HCEC 1CT (cell line): ENCODE measurements around the gene ANGPTL2.

Experiments used
- DNase-seq: peaks from one replicate; pipeline ENCODE4 v3.0.0-alpha.2; 2017

Gene ANGPTL2

DNA sequence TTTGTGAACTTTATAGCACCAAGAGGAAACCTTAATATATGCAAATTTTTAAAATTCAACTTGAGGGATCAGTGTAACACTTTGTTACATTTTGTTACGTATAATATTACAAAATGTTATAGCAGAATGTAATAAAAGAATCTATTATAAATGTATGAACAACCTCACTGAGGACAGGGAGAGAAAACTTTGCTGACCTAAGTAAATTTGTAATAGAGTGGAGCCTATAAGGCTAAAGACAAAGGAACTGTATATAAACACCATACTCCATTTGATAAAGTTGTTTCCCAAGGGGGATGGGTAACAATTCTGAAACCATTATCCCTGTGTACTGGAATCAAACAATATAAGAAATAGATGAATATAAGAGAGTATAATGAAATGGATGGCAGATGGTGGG lies 77.3 kb downstream of the ANGPTL2 start:
- DNase-seq, result no peak

DNA sequence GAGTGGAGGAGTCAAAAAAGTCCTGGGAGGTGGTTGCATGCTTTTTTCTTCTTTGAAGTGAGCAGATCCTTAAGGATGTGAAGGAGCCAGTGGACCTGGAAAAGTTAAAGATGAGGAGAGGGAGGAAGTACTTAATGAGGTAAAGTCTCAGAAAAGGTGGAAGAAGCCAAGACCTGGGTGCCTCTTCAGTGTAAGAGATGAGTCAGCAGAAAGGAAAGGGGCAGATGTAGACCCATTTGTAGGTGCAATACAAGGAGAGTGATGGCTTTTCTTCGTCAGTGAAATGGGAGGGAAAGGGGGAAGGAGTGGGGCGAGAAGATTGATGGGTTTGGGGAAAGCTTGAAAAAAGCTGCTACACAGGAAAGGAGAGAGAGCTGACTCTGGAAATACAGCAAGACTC lies 82.9 kb downstream of the ANGPTL2 start:
- no peak for DNase-seq

DNA sequence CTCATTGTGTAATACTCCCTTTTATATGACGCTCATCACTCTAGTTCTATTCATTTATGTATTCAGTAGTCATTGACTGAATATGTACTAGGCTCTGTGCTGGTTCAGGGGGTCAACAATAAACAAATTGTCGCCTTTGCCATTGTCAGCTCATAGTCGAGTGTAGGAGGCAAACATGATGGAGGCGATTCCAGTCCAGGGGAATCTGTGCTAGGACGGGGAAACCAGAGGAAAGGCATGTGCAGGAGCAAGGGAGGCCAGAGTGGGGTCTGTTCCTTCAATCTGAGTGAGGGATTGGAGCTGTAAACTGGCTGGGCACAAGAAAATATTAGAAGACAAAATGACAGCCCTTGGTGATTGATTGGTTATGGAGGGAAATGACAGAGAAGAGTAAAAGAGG lies 83.9 kb downstream of the ANGPTL2 start:
- no peak for DNase-seq
